Right renal cortex interstitium (tissue), 3 donors: Measurements from ENCODE around the gene PDGFA. TPM values are rescaled to one million over a fixed set of nuclear protein-coding genes. Genes with fewer than 3 reads are reported as not detected.

Experiments
- DNase-seq, 3 donors: peaks; one replicate each; pipeline ENCODE4 v3.0.0-alpha.2; 2013; ENCODE audit warnings: low read depth in 3 of 3, low spot score in 2 of 3
- polyA plus RNA-seq, 3 donors: library from polyadenylated mRNA; unstranded; fragments of 120-200 nt; gene quantifications; one replicate each; pipeline ENCODE4 v1.2.1, GENCODE V29; 2013; ENCODE audit not compliant: insufficient read length in 3 of 3

PDGFA gene
- polyA plus RNA-seq, 3 donors, result 38.1 to 47.6 (median 44.8) TPM

DNA sequence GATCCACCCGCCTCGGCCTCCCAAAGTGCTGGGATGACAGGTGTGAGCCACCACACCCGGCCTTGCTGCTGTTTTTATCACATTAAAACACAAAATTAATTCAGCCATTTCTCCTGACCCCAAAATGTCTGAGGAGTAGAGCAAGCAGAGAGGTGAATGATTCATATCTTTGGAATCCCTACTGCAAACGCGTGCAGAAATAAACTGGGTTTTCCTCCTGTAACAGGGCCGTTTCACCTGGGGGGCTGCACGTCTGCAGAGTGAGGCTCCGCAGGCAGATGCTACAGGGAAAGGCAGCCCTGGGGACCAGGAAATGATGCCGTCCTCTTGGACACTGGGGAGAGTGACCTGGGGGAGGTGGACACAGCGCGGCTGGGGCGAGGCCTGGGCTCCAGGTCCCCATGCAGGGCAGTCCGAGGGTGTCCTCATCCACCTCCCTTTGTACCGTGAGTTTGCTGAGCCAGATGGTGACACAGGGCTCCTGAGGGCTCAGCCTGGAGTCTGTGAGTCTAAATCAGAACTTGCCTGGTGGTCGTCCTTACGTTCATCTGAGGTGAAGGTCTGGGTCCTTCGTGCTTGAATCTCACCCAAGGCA is 41.9 kb downstream of the PDGFA start:
- DNase-seq, result no peak

DNA sequence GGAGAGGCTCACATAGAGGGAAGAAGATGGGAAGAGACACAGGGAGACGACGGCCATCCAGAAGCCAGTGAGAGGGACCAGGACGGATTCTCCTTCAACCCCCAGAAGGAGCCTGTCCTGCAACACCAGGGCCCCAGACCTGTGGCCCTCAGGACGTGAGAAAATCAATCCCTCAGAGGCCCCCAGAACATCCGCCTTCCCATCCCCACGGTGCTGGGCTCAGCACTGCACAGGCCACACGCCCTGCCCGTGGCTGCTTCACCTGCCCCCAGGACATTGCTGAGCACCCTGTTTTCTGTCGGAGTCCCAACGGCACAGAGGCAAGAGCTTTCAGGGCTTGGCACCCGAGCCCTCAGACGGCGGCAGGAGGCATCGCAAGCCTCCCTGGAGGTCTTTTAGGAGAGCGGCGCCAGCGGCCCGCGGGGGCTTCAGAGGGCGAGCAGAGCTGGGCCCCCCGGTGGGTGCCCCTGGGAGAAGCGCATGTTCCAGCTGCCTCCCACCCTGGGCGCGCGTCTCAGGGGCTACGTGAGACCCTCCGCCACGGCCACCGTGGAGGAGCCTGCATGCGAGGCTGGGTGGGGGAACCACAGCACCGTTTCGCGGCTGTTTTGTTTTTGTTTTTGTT is 42.8 kb downstream of the PDGFA start:
- no peak for DNase-seq

DNA sequence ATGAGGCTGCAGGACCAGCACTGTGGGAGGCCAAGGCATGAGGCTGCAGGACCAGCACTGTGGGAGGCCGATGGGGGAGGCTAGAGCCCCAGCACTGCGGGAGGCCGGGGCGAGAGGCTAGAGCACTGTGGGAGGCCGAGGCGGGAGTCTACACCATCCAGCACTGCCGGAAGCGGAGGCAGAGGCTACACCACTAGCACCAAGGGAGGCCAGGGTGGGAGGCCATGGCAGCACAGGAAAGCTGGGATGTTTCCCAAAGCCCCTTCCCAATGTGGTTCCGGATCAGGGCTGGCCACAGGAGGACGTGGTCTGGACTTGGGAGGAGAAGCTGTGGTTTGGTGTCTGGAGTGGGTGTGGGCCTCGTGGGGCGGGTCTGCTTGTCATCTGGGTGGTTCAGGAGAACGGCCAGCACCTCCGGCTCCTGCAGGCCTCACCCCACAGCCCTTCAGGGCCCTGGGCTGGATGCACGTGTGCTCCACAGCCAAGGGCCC is 43.6 kb downstream of the PDGFA start:
- no peak for DNase-seq

DNA sequence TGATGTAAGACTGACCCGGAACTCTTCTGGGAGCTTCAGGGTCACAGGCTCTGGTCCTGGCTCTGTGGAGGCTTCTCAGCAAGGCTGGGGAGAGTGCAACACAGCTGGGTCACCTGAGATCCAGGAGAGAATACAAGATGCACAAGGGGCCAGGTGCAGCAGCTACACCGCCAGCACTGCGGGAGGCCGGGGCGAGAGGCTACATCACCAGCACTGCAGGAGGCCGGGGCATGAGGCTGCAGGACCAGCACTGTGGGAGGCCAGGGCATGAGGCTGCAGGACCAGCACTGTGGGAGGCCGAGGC is 44.3 kb downstream of the PDGFA start:
- DNase-seq, result no peak

DNA sequence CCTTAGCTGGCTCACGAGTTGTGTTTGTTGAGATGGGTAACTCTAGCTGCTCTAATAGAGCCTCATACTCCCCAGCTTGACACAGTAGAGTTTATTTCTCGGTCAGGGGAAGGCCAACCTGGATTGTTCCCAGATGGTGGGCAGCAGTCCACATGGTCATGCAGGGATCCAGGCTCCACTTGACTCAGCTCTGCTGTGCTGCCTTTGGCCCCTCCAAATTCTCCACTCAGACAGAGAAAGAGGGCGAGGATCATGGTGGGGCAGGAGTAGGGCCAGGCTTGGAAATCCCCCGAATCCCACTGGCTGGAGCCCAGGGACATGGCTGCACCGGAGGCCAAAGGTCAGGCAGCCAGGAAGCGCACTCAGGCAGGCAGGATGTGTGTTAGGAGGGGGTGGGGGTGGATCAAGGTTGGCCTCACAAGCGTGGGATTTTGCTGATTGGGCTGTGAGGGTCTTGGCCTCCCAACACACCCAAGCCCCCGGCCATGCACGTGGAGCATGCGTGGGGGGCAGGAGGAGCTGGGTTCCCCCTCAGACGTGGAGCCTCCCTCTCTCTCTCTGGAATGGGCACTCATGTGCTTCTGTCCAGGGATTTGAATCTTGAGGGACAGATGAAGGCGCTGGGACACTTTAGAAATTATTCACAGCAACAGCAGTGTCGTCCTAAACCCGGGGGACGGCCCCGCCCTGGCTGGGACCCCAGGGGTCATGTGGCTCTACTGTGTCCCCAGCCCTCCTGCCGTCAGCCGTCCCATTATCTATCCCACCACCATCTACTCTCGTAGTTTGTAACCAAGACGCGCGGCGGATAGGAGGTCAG is 44.8 kb downstream of the PDGFA start:
- no peak for DNase-seq

DNA sequence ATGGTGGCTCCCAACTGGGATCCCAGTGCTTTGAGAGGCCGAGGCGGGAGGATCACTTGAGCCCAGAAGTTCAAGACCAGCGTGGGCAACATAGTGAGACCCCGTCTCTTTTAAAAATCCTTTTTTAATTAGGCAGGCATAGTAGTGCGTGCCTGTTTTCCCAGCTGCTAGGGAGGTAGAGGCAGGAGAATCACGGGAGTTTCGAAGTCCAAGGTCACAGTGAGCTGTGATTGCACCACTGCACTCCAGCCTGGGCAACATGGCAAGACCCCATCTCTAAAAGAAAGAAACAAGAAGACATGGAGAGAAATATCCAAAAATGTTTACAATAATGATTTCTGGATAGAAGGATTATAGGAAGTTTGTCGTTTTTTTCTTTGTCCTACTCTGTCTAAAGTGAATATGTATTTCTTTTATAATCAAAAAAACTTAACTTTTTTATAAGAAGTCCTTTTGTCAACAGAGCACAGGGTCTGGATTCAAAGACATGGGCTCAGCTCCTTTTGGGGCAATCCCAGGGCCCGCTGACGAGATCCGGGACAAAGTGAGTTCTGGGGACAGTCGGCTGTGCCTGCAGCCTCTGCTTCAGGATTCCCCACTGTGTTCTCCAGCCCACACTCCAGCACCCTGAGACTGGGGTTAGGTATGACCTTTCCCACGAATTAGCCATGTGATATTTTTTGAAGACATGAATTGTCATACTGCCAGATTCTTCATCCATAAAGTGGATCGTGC is 45.6 kb downstream of the PDGFA start:
- no peak for DNase-seq

DNA sequence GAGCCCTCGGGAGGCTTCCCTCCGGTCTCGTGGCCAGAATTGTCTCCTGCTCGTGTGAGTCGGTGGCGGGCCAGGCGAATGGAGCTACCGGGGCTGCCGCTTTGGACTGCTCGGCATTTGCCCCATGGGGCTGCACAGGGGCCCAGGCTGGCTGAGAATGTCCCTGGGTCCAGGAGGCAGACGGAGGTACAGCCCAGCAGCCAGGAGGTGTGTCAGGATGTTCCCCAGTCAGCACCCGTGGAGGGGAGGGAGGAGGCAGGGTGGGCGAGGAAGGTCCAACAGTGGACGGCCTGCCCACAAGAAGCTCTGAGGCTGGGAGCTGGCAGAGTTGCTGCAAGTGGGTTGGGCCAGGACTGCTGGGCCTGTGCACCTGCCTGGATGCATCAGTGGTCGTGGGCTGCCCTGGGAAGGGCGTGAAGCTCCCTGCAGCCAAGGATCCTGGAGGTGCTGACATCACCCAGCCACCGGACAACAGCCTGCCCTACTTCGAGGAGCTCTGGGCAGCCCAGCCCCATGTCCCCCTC is 46.4 kb downstream of the PDGFA start:
- no peak for DNase-seq

DNA sequence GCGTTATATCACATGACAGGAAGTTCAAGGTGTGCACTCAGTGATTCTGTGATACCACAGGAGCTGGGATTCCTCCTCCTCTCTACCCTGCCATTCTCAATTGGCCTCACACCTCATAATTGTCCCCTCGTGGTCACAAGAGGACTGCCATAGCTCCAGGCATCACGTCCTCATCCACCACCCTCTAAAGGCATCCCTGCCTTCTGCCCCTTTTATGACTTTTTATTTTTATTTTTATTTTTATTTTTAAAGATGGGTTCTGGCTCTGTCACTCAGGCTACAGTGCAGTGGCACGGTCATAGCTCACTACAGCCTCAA is 47.0 kb downstream of the PDGFA start:
- DNase-seq, result no peak

DNA sequence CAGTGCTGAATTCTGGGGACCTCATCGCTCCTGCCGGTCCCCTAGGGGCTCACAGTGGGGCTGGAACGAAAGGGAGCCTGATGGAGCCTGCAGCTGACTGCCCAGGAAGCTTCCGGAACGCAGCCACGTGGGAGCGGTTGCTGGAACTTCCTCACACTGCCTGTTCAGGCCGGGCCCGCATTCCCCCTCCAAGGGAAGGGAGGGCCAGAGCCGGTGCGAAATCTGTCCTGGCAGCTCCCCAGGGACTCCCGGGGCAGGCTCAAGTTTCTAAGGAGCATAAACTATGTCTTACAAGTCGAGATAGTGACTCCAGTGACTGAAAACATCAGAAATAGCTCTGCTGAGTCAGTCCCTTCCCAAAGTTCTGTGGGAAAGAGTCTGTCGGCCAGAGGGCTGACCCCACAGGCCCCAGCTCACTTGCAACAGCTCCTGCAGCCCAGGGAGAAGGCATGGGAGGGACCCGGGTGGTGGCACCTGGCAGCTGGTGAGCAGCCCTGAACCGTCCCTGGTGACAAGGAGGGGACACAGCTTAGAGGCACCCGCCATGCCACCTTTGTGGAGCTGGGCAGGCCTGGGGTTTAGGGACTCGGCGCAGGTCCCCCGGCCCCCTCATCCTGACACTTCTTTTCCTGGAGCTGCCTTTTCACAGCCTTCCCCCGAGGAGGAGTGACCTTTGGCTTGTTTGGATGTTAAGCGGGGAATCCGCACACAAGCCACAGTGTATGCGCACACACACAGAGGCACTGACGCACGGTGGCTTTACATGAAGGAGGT is 47.6 kb downstream of the PDGFA start:
- DNase-seq, result peak in 1 of 3 donors; percentile 77

DNA sequence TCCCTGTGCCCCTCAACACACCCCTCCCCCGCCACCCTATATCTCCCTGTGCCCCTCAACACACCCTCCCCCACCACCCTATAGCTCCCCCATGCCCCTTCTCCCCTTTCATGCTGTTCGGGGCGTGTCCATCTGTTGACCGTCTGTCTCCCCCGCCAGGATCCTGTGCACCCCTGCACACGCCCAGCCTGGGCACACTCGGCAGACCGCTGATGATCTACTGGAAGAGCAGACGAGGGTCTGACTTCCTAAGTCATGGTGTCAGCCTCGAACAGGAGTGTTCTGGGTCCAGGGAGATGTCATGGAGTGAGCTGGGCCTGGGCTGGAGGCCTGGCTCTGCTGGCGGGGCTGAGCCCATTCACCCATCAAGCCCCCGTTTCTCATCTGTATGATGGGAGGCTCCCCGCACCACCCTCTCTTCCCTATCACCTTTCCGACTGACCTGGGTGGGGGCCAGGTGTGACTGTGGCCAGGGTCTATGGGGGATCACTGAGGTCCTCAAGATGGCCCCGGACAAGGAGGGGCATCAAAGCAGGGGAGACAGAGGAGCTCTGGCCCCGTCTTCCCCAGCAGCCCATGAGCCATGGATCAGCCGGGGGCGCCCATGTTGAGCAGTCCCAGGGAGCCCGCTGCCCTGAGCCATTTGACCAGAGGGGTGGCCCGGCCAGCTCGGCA is 48.3 kb downstream of the PDGFA start:
- DNase-seq, result no peak

DNA sequence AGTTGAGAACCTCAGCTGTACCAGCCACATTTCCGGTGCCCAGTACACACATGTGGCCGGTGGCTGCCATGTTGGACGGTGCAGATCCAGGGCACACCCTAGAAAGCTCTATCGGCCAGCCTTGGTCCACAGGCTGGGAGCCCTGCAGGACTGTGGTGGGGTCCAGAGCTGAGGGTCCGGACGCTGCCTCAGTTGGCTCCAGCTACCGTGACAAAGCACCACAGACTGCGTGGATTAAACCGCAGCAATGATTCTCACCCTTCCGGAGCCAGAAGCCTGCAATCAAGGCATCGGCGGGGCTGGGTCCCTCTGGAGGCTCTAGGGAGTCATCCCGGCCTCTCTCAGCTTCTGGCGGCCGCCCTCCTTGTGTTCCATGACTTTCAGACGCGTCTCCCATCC is 50.1 kb downstream of the PDGFA start:
- DNase-seq, result no peak

DNA sequence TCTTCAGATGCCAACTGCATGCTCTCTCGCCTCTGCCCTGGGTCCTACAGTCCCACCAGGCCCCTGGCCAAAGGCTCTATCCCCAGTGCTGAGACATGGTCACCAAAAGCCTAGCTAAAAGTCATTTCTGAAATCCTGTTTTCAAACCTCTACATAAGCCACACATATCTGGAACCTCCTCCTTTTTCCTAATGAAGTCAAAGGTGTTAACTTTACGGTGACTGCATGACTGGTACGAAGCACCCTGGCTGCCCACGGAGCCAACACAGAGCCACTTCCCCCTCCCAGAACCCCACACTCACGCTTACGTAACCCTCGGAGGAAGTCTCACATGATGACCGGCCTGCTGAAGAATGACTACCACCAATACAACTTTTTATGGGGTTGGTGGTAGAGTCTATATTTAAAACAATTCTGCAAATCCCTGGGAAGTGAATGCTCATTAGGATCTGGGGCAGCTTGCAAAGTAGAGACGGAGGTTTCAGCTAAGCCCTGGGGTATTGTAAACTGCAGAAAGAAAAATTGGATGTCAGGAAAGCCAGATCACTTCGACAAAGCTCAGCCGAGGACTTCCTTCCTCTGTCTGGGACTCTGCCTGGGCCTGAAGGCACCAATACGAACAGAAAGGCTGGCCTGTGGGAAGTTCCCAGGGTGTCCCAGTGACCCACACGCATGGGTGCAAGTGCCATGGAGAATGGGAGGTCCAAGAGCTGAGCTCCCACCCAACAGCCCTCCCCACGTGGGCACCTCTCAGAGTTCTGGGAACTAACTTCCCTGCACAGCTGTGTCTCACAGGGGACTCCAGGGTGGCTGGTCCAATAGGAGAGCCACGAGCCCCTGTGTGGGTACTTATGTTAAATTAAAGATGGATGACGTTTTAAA is 50.7 kb downstream of the PDGFA start:
- no peak for DNase-seq

DNA sequence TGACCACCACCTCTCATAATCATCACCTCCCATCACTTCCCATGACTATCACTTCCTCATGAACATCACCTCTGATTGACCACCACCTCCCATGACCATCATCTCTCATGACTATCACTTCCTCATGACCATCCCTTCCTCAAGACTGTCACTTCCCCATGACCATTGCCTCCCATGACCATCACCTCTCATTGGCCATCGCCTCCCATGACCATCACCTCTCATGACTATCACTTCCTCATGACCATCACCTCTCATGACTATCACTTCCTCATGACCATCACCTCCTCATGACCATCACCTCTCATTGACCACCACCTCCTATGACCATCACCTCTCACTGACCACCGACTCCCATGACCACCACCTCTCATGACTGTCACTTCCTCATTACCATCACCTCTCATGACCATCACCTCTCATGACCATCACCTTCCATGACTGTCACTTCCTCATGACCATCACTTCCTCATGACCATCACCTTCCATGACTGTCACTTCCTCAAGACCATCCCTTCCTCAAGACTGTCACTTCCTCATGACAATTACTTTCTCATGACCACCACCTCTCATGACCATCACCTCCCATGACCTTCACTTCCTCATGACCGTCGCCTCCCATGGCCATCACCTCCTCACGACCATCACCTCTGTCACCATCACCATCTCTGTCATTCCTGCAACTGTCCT is 51.6 kb downstream of the PDGFA start:
- DNase-seq, result no peak

DNA sequence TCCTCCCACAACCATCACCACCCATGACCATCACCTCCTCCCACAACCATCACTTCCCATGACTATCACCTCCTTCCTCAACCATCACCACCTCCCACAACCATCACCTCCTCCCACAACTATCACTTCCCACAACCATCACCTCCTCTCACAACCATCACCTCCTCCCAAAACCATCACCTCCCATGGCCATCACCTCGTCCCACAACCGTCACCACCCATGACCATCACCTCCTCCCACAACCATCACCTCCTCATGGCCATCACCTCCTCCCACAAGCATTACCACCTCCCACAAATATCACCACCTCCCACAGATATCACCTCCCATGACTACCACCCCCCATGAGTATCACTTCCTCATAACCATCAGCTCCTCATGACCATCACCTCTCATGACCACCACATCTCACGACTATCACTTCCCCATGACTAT is 52.2 kb downstream of the PDGFA start:
- DNase-seq, result no peak

DNA sequence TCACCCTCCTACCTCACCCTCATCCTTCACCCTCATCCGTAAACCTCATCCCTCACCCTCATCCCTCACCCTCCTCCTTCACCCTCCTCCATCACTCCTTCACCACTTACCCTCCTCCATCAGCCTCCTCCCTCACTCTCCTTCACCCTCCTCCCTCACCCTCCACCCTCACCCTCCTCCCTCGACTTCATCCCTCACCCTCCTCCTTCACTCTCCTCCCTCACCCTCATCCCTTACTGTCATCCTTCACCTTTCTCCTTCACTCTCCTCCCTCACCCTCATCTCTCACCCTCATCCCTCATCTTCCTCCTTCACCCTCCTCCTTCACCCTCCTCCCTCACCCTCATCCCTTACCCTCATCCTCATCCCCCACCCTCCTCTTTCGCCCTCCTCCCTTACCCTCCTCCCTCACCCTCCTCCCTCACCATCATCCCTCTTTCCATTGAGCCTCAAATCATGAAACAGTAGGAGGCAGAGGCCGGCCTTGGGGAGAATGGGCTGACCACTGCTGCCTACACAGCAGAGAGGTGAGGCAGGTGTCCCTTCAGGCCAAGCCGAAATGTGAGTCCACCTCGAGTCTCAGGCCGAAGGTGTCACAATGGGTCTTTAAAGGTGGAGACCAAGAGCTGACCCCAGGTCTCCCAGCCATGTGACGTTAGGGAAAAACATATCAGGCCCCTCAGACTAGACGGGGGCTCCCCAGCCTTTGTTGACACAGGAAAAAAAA is 53.0 kb downstream of the PDGFA start:
- no peak for DNase-seq

DNA sequence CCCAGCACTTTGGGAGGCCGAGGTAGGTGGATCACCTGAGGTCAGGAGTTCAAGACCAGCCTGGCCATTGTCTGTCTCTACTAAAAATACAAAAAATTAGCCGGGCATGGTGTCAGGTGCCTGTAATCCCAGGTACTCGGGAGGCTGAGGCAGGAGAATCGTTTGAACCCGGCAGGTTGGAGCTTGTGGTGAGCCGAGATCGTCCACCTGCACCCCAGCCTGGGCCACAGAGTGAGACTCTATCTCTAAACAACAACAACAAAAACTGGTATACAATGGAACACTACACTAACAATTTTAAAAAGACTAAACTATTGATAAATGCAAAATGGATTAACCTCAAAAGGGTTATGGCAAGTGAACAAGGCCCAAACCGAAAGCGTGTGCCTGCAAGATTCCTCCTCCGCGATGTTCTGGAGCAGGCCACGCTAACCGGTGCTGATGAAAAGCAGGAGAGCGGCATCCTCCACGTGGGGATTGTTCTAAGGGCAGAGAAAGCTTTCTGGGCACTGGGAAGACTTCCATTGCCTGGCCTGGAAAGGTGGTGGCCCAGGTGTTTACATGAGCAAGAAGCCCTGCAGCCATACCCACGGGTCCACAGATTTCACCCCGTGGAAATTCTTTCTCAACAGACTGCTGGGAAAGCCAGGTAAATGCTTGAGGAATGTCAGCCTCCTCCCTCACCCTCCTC is 53.8 kb downstream of the PDGFA start:
- DNase-seq, result no peak
